Measurements from ENCODE around the gene ACTMAP. TPM values are rescaled to one million over a fixed set of nuclear protein-coding genes. Genes with fewer than 3 reads are reported as not detected.

Gene ACTMAP
- total RNA-seq, 1 experiment from 2014 or later = 28.0 TPM

GRCh38 chr19:40742886-40743285 is 7.4 kb downstream of the ACTMAP start:
- BruUV-seq (replicated peaks) = no TSS peak
- Mint-ChIP-seq H3K27me3 (ENCODE audit: insufficient read depth, unreplicated experiment) (no peaks in the 10 kb centered on the region), H3K4me1 (ENCODE audit: low read depth, unreplicated experiment) (peaks cover 14% of the 10 kb centered on the region), H3K9me3 (ENCODE audit: unreplicated experiment) (no peaks in the 10 kb centered on the region), H3K4me3 (ENCODE audit: unreplicated experiment) (no peak overlapping the region), H3K36me3 (ENCODE audit: insufficient read depth, unreplicated experiment) (peaks cover 67% of the 10 kb centered on the region), H3K27ac (ENCODE audit: unreplicated experiment) (no peak overlapping the region)
- Histone ChIP-seq H3K27me3 (replicated peaks; ENCODE audit: control insufficient read depth, insufficient read depth, low read length) (no peaks in the 10 kb centered on the region), H3K36me3 (ENCODE audit: control insufficient read depth, insufficient read depth, low read length) (peaks cover 1% of the 10 kb centered on the region; the same call in 1 of the 2 replicates), H3K9me3 (no peaks in the 10 kb centered on the region), H3K4me3 (ENCODE audit: low read depth, low read length) (no peak overlapping the region), H3K4me1 (peaks cover 20% of the 10 kb centered on the region)
- no peak for TF ChIP-seq CTCF (IDR thresholded peaks at IDR 0.05; ENCODE audit: insufficient read depth in 1 of 2, low read depth in 1 of 2, low read length in 1 of 2, severe bottlenecking in 1 of 2, unreplicated experiment in 1 of 2)
- ChIA-PET POLR2A (interaction anchor here (0.6 kb wide), 1 partner anchor 10 kb away, joined by 5 read pairs; no protein-coding TSS in a partner anchor), CTCF (interaction anchor here (1.0 to 2.2 kb wide), 3 partner anchors 25 to 119 kb away, joined by 3 to 7 read pairs (median 3); no protein-coding TSS in a partner anchor)
- intact Hi-C loops (cut with micrococcal nuclease; ENCODE audit: unreplicated experiment) = no loop called here
- no peak for DNase-seq

GRCh38 chr19:40742477-40742876 is 7.8 kb downstream of the ACTMAP start:
- H3K4me1 ChIP-seq = peaks cover 20% of the 10 kb centered on the region
- ChIA-PET POLR2A (no interaction called here), CTCF (interaction anchor here (0.5 to 2.2 kb wide), 4 partner anchors 25 to 79 kb away, joined by 3 to 7 read pairs (median 4); partner anchors contain the start of gene RAB4B)
- Mint-ChIP-seq H3K9me3 (ENCODE audit: unreplicated experiment) (no peaks in the 10 kb centered on the region), H3K4me3 (ENCODE audit: unreplicated experiment) (no peak overlapping the region), H3K27me3 (ENCODE audit: insufficient read depth, unreplicated experiment) (no peaks in the 10 kb centered on the region), H3K27ac (ENCODE audit: unreplicated experiment) (peak overlapping the region; percentile 55), H3K4me1 (ENCODE audit: low read depth, unreplicated experiment) (peaks cover 14% of the 10 kb centered on the region), H3K36me3 (ENCODE audit: insufficient read depth, unreplicated experiment) (peaks cover 72% of the 10 kb centered on the region)
- no peaks in the 10 kb centered on the region for H3K27me3 ChIP-seq (replicated peaks; ENCODE audit: control insufficient read depth, insufficient read depth, low read length)
- H3K9me3 ChIP-seq = no peaks in the 10 kb centered on the region
- H3K4me3 ChIP-seq (ENCODE audit: low read depth, low read length) = no peak overlapping the region
- peaks cover 2% of the 10 kb centered on the region for H3K36me3 ChIP-seq (ENCODE audit: control insufficient read depth, insufficient read depth, low read length)
- no peak for TF ChIP-seq CTCF (IDR thresholded peaks at IDR 0.05; ENCODE audit: insufficient read depth in 1 of 2, low read depth in 1 of 2, low read length in 1 of 2, severe bottlenecking in 1 of 2, unreplicated experiment in 1 of 2)
- intact Hi-C loops (cut with micrococcal nuclease; ENCODE audit: unreplicated experiment) = no loop called here
- DNase-seq = no peak
- no TSS peak for BruUV-seq (replicated peaks)

- no peaks in the 10 kb centered on the region for H3K27me3 ChIP-seq (replicated peaks; ENCODE audit: control insufficient read depth, insufficient read depth, low read length)
- H3K9me3 ChIP-seq = no peaks in the 10 kb centered on the region
- no peaks in the 10 kb centered on the region for H3K9me3 Mint-ChIP-seq (ENCODE audit: unreplicated experiment)
- TF ChIP-seq CTCF (IDR thresholded peaks at IDR 0.05; ENCODE audit: insufficient read depth in 1 of 2, low read depth in 1 of 2, low read length in 1 of 2, severe bottlenecking in 1 of 2, unreplicated experiment in 1 of 2) = no peak
- no peak overlapping the region for H3K4me3 Mint-ChIP-seq (ENCODE audit: unreplicated experiment)
- H3K27me3 Mint-ChIP-seq (ENCODE audit: insufficient read depth, unreplicated experiment) = no peaks in the 10 kb centered on the region
- peaks cover 5% of the 10 kb centered on the region for H3K36me3 ChIP-seq (ENCODE audit: control insufficient read depth, insufficient read depth, low read length)
- peak overlapping the region; percentile 55 for H3K27ac Mint-ChIP-seq (ENCODE audit: unreplicated experiment)
- peaks cover 20% of the 10 kb centered on the region for H3K4me1 ChIP-seq
- BruUV-seq (replicated peaks) = no TSS peak
- H3K4me3 ChIP-seq (ENCODE audit: low read depth, low read length) = no peak overlapping the region
- POLR2A ChIA-PET = no interaction called here
- peaks cover 79% of the 10 kb centered on the region for H3K36me3 Mint-ChIP-seq (ENCODE audit: insufficient read depth, unreplicated experiment)
- CTCF ChIA-PET = interaction anchor here (0.5 to 2.2 kb wide), 5 partner anchors 11 to 79 kb away, joined by 3 to 7 read pairs (median 4); partner anchors contain the start of gene RAB4B
- H3K4me1 Mint-ChIP-seq (ENCODE audit: low read depth, unreplicated experiment) = peaks cover 14% of the 10 kb centered on the region
- peak in 1 of 2 experiments; percentile 38 for DNase-seq
- intact Hi-C loops (cut with micrococcal nuclease; ENCODE audit: unreplicated experiment) = no loop called here
Measured at GRCh38 chr19:40741527-40742390, 8.5 kb downstream of the ACTMAP start.

Data from Caco-2 (cell line).